CD4-positive, alpha-beta T cell treated with Interferon gamma for 1 hour (primary cell): ENCODE measurements around the gene TMEM51.
A peak's percentile ranks its signal among the peaks of the same experiment; 100 is the strongest.

Source experiments
- DNase-seq: peaks from one replicate; pipeline ENCODE4 v3.0.0-alpha.2; 2020

The TMEM51 gene

DNA sequence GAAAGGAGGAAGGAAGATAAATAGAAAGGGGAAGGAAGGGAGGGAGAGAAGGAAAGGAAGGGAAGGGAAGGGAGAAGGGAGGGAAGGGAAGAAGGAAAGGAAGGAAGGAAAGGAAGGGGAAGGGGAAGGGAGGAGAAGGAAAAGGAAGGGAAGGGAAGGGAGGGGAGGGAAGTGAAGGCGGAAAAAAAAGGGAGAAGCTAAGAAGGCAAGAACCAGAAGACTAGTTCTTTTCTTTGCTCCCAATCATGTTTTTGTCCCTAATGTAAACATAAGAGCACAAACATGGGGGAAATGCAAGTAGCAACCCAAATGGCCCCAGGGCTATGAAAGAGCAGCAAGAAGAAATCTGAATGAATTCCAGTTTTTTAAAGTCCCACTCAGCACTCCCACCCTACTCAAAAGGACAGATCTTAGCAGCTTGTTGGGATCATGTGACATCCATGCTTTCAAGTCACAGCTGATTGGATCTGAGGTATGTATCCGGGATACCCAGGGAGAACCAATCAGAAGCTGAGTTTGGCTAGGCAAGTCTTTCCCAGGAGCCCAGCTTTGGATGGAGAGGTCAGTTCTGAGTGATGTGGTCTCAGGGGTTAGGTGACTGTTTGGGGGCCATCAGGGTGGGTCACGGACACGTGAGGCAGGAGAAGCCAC lies 69.2 kb downstream of the TMEM51 start:
- no peak for DNase-seq

DNA sequence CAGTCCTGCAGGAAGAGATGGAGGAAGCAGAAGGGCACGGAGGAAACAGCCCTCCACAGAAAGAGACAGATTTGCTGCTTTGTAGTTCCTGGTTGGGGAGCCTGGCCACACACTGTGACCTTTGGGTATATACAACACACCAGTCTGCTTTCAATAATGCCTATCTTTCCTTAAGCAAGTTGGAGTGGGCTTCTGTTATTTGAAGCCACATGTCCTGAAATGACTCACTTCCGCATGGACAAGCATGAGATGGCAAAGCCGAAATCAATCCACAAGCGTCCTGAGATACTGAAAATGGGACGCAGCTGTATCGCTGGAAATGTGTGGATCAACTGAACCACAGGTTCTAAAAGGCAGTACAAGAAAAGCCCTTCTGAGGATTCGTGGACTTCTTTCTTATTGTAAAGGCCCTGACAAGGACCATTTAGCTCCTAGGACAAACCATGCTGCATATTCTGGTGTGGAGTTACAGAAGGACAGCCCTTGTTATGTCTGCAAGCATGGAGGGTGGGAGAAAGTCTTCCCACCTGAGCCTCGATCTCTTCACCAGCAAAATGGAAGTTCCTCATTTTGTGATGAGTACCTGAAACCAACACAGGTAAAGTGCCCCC lies 70.8 kb downstream of the TMEM51 start:
- no peak for DNase-seq

DNA sequence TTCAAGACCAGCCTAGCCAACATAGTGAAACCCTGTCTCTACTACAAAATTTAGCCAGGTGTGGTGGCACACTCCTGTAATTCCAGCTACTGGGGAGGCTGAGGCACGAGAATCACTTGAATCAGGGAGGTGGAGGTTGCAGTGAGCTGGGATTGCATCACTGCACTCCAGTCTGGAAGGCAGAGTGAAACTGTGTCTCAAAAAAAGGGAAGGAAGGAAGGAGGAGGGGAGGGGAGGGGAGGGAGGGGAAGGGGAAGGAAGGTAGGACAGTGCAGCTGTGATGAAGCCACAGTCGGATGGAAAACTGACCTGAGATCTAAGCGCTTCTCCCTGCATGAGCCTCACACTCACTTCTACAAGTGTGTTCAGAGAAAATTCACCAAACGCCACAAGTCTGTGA lies 71.4 kb downstream of the TMEM51 start:
- no peak for DNase-seq

DNA sequence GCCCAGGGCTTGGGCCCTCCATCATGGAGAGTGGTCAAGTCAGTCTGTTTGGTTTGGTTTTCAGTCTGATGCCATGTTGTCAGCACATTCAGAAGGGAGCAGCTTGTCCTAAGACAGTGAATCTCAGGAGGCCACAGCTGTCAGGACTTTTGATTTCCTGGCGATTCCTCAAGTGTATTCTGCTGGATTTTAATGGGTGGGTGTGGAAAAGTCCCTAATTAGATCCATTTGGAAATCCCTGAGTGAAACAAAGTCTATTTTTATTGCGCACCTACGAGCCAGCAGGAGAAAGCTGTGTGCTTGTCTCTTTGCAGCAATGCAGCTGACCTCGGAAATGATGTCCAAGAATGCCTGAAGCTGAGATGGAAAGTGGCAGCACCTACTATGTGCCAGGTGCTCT lies 71.9 kb downstream of the TMEM51 start:
- DNase-seq, result no peak

DNA sequence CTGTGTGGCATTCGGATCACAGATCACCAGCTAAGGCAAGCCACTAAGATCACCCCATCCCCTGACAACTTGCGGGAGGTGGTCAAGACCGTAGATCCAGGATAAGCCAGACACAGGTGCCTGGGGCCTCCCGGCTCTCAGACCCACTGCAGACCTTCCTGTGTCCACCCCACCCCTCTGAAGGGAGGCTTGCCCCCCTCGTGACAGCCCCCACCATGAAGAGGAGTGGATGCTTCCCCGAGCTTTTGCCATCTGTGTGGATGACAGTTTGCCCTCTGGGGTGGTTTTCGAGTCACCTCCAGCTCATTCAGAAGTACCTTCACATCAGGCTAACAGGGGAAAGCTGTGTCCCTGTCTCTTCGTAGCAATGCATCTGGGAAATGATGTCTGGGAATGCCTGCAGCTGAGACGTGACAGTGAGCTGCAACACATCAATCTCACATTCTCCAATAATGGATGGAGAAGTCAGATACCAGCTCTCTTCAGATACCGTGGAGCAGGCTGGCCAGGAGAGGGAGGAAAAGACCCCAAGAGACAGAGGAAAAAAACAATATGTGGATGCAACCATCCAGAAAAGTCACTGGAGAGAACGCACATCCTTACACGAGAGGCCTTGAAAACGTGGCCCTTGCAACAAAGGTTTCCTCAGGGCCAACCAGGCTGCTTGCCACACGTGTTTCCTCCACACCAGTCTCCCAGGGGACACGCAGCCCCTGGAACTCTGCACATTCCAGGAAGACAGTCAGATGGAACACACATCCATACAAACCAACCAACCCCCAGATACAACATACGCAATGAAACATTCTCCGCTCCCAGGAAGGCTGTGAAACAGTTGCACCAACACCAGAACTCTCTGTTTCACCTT lies 73.1 kb downstream of the TMEM51 start:
- no peak for DNase-seq

DNA sequence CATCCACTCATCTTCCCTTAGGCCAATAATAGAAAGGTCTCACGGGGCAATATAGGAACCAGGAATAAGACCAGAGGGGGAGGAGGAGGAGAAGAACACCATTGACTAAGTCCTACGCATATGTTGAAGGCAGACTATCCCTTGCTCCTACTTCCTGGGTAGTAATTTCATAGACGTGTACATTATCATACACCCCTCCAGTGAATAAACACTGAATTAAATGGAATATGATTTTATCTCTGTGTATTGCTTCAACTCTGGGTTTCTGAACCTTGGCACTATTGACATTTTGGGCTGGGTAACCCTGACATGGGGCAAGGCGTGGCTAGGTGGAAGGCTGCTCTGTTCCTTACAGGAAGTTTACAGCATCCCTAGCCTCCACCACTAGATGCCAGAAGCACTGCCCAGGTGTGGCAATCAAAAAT lies 76.2 kb downstream of the TMEM51 start:
- no peak for DNase-seq

DNA sequence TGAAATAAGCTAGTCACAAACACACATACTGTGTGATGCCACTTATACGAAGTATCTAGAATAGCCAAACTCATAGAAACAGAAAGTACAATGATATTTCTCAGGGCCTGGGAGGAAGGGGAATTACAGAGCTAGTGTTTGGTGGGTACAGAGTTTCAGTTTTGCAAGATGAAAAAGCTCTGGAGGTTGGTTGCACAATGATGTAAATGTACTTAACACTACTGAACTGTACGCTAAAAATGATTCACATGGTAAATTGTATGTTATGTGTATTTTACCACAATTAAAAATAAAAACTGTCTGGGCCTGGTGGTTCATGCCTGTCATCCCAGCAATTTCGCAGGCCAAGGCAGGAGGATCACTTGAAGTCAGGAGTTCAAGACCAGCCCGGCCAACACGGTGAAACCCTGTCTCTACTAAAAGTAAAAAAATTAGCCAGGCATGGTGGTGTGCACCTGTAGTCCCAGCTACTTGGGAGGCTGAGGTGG lies 78.2 kb downstream of the TMEM51 start:
- DNase-seq, result no peak

DNA sequence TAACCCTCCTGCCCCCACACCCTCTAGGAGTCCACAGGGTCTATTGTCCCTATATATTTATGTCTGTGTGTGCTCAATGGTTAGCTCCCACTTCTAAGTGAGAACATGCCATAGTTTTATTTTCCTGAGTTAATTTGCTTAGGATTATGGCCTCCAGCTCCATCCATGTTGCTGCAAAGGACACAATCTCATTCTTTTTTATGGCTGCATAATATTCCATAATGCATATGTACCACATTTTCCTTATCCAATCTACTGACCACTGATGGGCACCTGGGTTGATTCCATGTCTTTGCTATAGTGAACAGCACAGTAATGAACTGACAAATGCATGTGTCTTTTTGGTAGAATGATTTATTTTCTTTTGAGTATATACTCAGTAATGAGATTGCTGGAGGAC lies 80.1 kb downstream of the TMEM51 start:
- no peak for DNase-seq

DNA sequence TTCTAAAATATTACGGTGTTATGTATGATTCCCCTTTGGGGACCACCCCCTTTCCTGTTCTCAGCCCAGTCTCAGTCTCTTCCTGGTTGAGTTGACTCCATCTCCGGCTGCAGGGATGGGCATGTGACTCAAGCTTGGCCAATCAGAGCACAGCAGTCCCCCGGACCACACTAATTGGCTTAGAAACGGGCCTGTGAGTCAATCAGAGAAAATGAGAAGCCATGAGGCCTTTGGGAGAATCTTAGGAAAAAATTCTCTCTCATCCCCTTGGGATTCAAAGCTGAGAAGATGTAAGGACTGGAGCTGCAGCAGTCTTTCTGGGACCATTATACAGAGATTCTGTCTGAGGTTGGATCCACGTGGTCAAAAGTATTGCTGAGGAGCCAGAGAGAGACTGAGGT lies 82.8 kb downstream of the TMEM51 start:
- no peak for DNase-seq

DNA sequence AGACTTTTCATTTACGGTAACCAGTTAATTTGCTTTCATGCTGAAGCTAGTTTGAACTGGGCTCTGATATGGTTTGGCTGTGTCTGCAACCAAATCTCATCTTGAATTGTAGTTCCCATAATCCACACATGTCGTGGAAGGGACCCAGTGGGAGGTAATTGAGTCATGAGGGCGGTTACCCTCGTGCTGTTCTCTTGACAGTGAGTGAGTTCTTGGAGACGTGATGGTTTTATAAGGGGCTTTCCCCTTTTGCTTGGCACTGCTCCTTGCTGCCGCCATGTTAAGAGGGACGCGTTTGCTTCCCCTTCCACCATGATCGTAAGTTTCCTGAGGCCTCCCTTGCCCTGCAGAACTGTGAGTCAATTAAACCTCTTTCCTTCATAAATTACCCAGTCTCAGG lies 83.2 kb downstream of the TMEM51 start:
- no peak for DNase-seq

DNA sequence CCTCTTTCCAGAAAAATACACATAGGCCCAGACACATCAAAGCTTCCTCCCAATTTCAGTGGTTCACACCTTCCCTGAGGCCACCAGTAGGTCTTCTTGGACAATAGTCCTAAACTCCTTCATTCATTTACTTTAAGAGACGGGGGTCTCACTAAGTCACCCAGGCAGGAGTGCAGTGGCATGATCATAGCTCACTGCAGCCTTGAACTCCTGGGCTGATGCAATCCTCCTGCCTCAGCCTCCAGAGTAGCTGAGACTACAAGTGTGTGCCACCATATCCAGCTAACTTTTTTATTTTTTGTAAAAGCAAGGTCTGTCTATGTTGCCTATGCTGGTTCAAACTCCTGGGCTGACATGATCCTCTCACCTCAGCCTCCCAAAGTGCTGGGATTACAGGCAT lies 85.2 kb downstream of the TMEM51 start:
- DNase-seq, result no peak

DNA sequence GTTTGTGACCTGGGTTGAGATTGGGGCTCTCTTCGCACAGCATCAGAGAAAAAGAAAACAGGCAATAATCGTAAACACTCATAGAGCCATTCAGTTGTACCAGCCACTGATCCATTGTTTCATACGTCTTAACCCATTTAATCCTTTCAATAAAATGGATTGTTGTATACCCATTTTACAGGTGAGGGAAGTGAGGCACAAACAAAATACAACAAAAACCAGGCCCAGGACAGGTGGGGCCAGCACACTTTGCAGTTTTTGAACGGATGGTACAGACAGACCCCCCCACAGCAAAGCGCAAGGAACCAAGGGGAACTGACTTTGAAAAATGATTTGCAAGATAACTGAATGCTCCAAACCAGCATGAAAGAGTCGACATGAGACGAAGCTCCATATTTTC lies 89.2 kb downstream of the TMEM51 start:
- no peak for DNase-seq

DNA sequence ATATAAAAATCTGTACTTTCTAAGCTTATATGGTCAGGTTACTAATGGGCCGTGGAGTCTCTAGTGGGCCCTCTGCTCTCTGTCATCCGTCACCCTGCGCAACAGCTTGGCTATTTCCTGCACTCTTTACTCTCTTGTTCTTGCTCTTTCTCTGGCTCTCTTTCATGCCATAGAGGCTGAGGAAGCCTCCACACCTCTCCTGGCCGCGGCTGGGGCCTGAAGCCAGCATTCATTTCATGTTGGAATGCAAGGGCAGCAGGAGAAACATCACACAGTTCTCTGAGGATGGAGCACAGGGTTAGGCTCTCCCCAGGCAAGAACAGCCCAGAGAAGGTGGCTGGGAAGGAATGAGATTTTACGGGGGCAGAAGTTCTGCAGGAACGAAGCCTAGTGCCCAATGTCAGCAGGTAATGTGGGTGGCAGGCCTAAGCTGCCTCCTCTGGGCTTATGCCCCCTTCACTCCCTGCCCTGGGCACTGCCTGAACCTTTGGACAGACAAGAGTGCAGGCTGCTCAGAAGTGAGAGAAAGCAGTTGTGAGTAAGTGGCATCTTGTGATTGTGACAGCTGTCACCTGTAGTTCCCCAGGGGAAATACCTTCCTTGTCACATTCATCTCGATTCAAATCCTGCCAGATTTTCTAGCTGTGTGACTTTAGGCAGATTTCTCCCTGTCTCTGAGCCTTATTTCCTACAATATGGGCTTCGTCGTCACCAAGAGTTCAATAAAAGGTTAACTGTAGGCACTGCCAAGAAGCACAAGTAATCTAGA lies 89.9 kb downstream of the TMEM51 start:
- no peak for DNase-seq

DNA sequence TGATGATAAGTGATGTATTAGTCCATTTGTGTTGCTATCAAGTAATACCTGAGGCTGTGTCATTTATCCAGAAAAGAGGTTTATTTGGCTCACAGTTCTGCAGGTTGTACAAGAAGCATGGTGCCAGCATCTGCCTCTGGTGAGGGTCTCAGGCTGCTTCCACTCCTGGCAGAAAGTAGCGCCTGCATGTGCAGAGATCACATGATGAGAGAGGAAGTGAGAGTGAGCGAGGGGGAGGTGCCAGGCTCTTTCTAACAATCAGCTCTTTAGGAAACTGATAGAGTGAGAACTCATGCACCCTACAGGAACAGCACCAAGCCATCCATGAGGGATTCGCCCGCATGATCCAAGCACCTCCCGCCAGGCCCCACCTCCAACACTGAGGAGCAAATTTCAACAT lies 91.3 kb downstream of the TMEM51 start:
- DNase-seq, result no peak

DNA sequence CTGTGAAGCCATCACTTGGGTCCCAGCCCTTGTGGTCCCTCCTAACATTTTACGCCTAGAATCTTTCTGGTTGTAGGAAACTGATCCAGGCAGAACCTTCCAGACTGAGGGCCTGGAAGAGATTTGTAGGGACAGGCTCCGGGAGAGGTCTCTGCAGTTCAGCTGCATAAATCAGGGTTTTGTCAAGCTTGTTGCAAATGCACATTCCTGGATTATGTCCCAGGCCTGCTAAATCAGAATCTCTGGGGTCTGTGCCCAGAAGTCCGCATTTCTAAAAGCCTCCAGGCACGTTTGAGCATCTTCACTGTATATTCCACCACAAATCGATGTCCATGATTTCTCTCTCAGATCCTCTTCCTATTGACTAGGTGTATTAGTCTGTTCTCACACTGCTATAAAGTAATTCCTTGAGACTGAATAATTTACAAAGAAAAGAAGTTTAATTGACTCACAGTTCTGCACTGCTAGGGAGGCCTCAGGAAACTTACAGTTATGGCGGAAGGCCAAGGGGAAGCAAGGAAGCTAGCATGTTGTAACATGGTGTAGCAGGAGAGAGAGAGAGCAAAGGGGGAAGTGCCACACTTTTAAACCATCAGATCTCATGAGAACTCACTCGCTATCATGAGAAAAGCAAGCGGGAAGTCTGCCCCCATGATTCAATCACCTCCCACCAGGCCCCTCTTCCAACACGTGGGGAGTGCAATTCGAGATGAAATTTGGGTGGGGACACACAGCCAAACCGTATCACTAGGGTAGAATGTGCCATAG lies 92.2 kb downstream of the TMEM51 start:
- DNase-seq, result peak; percentile 45

DNA sequence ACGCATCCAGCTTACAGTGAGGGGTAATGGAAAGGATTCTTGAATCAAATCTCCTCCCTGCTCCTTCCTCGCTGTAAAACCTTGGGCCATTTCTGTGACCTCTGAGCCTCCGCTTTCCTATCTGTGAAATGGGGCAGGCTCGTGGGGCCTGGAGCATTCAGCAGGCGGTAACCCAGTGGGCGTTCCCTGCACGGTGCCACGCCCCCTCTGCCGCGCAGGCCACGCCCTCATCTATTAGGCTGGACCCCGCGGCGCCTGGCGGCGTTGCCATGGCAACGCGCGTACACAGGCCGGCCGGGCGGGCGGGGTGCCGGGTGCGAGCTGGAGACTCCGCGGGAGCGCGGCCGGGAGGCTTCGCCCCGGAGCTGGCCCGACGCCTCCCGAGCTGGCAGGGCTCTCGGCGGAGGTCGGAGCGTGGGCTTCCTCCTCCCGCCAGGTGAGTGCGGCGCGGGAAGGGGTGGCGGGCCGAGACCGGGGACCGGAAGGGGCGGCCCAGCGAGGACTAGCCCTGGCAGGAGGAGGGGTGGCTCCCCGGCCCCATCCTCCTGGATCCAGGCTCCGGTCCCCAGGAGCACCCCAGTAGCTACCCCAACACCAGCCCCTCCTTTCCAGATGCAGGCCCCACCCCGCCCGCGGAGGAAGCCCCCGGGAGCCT lies 93.5 kb downstream of the TMEM51 start, which contains the start of gene FHAD1:
Gene FHAD1, plus strand, starts transcription at position 264 of the 655 bp plus-strand sequence. CDS start 4,562 bp downstream, outside the sequence.
- peak; percentile 67 for DNase-seq

DNA sequence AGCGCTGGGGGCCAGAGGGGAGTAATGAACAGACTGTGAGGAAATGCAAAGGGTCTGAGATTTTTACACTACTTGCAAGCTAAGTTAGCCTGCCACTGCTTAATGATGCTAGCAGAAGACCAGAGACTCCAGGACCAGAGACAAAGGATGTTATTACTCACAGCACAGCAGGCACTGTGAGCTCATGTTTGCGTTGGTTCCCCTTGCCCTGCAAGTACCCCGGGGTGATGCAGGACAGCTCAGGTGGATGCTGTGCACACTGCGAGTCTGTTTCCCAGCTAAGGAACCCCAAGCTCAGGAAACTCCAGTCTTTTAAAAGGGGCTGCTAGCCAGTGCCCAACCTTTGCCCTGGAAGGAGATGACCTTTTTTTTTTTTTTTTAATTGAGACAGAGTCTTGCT lies 94.7 kb downstream of the TMEM51 start:
- DNase-seq, result no peak

DNA sequence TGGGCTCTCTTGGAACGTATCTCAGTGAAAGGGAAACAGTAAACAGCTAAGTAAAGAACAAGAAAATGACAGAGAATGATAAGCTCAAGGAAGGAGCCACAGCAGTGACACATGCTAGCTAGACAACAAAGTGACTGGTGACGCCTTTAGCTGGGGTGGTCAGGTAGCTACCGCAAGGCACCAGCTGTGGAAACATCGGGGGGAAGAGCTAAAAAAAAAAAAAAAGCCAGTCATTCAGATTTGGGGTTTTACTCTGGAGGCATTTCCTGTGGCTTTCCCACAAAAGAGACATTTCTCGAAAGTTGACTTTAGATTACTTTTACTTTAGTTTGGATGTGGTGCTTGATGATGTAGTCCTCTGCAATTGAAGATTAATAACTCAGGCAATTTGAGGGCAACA lies 95.5 kb downstream of the TMEM51 start:
- DNase-seq, result peak; percentile 56

DNA sequence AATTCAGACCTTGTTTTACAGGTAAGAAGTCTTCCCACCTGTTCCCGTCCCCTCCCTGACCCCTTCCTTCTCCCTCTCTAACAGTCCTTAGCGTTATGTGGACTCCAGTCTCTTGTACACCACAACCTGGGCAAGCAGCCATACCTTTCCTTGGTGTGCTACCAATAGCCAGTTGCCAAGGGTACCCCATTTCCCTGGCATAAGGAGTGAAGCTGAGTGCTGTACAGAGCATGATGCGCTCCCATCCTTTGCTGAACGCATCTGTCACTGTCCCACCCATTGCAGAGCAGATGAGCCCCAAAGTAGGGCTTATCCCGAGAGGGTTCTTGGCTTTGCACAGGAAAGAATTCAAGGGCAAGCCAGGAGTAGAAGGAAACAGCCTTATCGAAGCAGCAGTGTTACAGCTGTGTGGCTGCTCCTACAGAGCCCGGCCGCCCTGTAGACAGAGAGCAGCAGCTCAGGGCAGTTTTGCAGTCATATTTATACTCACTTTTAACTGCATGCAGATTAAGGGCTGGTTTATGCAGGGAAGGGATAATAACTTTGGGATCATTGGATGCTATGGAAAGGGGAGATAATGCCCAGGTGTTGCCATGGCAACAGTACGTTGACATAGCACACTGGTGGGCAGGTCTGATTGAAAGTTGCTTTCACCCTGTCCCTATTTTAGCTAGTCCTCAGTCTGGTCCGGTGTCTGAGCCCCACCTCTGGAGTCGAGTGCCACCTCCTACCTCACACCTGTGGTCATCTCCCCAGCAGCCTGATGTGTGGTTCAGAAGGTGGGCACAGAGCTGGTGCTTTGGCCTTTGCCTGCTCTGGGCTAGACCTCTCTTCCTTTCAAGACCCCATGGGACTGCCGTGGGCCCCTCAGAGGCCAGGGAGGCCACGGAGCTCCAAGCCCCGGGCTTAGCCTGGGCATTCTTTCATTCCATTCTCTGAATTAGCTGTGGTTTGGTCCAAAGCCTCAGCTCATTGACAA lies 98.6 kb downstream of the TMEM51 start:
- no peak for DNase-seq

DNA sequence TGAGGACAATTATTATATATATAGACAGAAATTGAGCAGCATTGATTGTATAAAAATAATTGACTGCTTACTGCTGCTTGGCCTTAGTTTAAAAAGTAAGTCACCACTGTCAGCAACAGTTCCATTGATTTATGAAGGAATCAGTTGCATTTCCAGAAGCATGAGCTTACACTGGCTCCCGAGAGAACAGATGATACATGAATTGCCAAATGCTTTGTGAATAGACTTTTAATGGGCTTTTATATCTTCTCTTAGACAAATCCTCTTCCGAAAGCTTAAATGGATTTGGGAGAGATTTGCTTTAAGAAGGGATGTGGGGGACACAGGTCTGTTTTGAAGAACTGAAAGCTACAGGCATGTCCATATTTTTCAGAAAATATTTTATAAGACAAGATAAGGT lies 101.0 kb downstream of the TMEM51 start:
- DNase-seq, result no peak
